ENCODE measurements around the gene TMEM53.

Gene TMEM53

DNA sequence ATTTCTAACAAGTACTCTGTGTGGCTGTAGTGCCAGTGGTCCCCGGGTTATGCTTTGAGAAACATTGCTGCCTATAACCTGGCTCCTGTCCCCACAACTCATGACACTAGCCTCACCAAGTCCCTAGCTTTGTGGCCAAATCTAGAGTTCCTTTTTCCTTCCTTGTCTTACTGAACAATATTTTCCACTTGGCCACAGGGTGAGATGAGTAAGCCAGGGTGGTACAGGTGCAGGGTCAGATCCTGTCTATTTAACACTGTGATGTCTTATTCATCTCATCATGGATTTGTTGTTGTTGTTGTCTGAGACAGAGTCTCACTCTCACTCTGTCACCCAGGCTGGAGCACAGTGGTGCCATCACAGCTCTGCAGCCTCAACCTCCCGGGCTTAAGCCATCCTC is 18.9 kb upstream of the TMEM53 start:
- TF ChIP-seq, protein P1, sequence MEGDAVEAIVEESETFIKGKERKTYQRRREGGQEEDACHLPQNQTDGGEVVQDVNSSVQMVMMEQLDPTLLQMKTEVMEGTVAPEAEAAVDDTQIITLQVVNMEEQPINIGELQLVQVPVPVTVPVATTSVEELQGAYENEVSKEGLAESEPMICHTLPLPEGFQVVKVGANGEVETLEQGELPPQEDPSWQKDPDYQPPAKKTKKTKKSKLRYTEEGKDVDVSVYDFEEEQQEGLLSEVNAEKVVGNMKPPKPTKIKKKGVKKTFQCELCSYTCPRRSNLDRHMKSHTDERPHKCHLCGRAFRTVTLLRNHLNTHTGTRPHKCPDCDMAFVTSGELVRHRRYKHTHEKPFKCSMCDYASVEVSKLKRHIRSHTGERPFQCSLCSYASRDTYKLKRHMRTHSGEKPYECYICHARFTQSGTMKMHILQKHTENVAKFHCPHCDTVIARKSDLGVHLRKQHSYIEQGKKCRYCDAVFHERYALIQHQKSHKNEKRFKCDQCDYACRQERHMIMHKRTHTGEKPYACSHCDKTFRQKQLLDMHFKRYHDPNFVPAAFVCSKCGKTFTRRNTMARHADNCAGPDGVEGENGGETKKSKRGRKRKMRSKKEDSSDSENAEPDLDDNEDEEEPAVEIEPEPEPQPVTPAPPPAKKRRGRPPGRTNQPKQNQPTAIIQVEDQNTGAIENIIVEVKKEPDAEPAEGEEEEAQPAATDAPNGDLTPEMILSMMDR (IDR thresholded peaks at IDR 0.05; ENCODE audit: borderline replicate concordance, control extremely low read depth, extremely low read depth, insufficient read depth, missing control alignments) = no peak
- in situ Hi-C loops (cut with MboI; ENCODE audit: low sequenced_read_pairs, unreplicated experiment) = no loop called here
- no peak for DNase-seq (ENCODE audit: low spot score)

GRCh38 chr1:44689447-44689765 is 15.1 kb upstream of the TMEM53 start:
- in situ Hi-C loops (cut with MboI; ENCODE audit: low sequenced_read_pairs, unreplicated experiment) = no loop called here
- DNase-seq (ENCODE audit: low spot score) = no peak
- TF ChIP-seq, protein P1 (IDR thresholded peaks at IDR 0.05; ENCODE audit: borderline replicate concordance, control extremely low read depth, extremely low read depth, insufficient read depth, missing control alignments) = no peak

GRCh38 chr1:44688760-44689446 is 14.6 kb upstream of the TMEM53 start:
- no peak for DNase-seq (ENCODE audit: low spot score)
- TF ChIP-seq, protein P1 (IDR thresholded peaks at IDR 0.05; ENCODE audit: borderline replicate concordance, control extremely low read depth, extremely low read depth, insufficient read depth, missing control alignments) = no peak
- in situ Hi-C loops (cut with MboI; ENCODE audit: low sequenced_read_pairs, unreplicated experiment) = no loop called here

DNA sequence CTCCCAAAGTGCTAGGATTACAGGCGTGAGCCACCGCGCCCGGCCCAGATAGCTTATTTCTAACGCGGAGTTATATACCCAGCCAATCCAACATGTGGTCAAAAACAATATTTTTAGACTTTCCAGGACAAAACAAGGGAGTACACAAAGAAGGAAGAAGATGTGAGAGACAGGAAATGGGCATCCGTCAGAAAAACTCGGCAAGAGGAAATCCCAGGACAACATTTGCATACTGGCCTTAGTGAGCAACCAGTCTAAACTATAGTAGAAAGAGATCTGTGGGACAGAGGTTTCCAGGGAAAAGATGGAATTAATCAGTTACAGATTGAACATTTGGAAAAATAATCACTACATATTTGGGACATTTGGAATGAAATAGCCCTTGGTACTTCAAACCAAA is 11.6 kb upstream of the TMEM53 start:
- in situ Hi-C loops (cut with MboI; ENCODE audit: low sequenced_read_pairs, unreplicated experiment) = no loop called here
- TF ChIP-seq, protein P1 (IDR thresholded peaks at IDR 0.05; ENCODE audit: borderline replicate concordance, control extremely low read depth, extremely low read depth, insufficient read depth, missing control alignments) = no peak
- DNase-seq (ENCODE audit: low spot score) = no peak

DNA sequence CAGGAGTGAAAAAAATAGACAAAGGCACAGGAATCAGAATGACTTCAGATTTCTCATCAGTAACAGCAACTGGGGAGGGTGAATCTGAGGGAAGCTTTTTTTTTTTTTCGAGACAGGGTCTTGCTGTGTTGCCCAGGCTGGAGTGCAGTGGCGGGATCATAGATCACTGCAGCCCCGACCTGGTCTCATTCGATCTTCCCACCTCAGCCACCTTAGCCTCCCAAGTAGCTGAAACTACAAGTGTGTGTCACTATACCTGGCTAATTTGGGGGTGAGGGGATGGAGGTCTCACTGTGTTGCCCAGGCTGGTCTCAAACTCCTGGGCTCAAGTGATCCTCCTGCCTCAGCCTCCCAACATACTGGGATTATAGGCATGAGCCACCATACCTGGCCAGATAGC is 10.9 kb upstream of the TMEM53 start:
- DNase-seq (ENCODE audit: low spot score) = no peak
- in situ Hi-C loops (cut with MboI; ENCODE audit: low sequenced_read_pairs, unreplicated experiment) = no loop called here
- TF ChIP-seq, protein P1 (IDR thresholded peaks at IDR 0.05; ENCODE audit: borderline replicate concordance, control extremely low read depth, extremely low read depth, insufficient read depth, missing control alignments) = no peak

- in situ Hi-C loops (cut with MboI; ENCODE audit: low sequenced_read_pairs, unreplicated experiment) = no loop called here
- TF ChIP-seq, protein P1 (IDR thresholded peaks at IDR 0.05; ENCODE audit: borderline replicate concordance, control extremely low read depth, extremely low read depth, insufficient read depth, missing control alignments) = no peak
- DNase-seq (ENCODE audit: low spot score) = peak; percentile 63
These were observed 10.2 kb upstream of the TMEM53 start for GRCh38 chr1:44684525-44684924.
